GM21723 (cell line): ENCODE measurements around the gene CDH4.

Source experiments
- ATAC-seq: cut with Tn5 transposase; IDR thresholded peaks from one replicate; pipeline ENCODE4 v1.9.1; 2021; ENCODE audit warnings: mild to moderate bottlenecking, moderate library complexity; ENCODE audit not compliant: unreplicated experiment

Gene CDH4

DNA sequence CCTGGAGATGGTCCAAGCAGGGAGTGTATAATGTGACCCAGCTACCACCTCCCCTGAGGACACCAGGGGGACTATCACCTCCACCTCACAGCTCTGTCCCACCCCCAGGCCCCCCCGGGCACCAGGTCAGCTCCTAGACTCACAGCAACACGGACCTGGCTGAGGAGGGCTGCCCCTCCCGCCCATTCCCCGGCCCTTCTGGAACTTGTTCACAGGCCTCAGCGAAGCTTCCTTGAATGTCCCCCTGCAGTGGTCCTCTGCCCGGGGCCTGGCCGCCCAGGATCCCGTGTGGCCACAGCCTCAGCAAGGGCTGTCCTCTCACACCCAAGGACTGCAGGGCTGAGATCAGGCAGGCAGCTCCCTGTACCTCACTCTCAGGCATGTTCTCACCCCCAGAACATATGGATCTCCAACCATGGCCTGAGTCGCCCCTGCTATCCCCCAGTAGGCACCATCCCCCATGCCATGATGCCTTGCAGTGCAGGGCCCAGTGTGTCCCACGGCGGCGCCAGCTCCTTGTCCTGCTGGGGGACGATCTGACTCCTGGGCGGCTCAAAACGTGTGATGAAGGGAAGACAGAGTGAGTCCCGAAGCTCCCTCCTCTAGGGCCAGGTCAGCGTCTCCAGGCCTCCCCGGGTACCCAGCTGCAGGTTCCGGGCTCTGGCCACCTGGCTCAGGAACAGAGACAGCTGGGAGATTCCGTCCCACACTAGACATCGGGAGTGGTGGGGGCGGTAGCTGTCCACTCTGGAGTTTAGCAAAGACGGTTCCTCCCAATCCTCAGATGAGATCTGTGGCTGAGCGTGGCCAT lies 655.2 kb downstream of the CDH4 start:
- ATAC-seq: no peak

DNA sequence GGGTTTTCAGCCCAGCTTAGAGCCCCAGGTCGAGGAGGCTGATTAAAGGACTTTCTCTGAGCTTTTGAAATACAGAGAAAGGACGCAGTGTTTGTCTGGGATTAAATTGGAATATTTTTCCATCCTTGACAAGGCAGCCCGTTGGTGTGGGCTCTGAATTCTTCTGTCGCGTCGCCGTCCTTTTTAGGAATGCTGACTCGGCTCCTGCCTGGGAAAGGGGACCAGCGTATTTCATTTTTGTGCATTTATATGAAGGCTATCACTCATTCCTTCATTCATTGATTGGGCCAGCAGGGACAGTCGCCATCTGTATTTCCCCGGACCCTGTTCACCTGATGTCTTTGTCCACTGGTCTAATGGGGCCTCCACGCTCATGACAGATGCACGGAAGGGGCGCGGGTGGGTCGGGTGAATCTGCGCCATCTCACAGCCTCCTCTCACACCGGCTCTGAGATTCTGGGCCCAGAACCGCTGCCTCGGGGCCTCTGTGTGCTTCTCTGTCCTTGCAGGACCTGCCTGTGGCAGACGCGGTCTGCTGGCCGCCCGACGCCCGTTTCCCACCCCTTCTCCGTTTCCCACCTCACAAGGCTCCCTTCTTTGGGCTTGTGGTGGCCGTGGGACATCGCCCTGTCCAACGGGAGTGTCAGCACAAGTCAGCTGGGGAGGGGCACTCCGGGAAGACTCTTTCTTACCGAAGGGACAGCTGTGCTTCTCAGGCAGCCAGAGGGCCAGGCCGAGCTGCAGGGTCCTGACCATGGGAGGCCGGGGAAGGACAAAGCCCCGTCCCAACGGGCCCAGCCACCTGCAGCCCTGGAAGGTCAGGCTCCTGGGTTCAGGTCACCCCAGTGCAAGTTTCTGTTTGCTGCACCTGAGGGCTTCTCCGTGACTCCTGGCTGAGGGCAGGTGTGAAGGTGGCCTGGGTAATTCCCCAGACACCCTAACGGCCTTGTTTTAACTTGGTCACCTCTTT lies 656.3 kb downstream of the CDH4 start:
- ATAC-seq: no peak

DNA sequence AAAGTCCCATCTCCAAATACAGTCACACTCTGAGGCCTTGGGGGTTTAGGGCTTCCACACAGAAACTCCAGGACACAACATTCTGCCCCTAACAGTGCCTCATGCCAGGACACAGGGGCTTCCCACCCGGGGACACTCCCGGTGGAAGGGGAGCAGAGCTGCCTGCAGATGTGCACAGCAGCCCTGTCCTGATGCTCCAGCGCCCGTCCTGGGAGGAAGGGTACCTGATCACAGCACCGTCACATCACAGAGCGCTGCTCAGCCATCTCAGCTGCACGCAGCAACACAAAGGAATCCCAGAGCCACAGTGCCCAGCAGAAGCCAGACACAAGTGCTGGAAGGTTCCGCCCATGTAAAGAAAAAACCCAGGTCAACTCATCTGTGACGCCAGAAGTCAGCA lies 657.0 kb downstream of the CDH4 start:
- ATAC-seq: no peak

DNA sequence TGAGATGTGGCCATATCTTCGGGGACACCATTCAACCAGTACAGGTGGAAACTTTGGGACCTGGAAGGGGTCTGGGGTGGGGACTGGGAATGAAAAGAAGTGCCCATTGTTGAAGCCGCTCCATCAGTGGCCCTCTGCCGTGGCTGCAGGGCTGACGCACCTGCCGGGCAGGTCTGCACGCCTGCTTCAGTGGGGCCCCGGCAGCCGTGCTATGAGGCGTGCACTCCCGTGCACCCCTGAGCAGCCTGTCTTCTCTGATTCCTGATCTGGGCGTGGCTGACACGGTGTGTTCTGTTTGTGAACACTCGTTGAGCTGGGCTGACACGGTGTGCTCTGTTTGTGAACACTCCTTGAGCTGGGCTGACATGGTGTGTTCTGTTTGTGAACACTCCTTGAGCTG lies 657.8 kb downstream of the CDH4 start:
- no peak for ATAC-seq

DNA sequence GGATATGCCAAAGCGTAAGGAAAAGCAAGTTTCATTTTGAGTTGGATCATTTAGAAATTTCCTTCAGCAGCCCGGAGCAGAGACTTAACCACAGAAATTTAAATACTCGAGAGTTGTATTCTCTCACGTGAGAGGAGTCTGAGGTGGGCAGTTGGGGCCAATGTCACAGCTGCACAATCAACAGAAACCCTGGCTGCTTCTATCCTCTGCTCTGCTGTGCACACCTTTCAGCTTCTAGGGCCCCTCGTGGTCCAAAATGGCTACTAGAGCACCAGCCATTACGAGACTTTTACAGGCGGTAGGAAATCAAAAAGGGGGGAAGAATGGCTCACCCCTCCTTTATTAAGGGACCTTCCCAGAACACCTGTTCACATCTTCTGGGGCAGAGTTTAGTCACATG lies 659.8 kb downstream of the CDH4 start:
- ATAC-seq: no peak

DNA sequence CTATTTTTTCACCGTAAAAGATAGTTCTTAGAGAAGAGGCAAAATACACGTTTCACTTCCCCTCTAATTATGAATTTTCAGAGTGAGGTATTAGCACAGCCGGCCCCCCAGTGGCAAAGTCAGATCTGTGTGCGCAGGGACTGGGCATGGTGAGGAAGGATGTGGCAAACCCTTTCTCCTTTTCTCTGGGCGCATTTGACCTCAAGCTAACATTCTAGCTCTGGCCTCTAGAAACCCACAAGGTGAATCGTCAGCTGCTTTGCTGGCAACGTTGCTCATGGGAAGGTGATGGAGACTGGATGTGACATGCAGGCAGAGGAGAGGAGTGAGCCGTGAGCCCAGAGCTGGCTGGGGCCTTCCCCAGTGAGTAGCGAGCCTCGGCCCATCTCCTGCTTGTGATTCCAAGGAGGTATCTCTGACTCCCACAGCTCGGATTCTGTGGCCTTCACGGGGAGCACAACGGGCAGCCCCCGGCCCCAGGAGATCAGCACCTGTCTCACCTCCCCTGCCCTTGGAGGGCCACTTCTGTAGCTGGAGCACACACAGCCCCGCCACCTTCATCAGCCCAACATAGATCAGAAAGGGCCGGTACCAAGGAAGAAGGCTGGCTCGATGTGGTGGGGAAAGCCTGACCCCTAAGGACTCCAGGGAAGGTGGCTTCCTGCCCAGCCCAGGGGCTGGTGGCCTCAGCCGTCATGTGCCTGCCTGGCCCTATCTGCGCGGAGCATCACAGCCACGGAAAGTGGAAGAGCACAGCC lies 660.8 kb downstream of the CDH4 start:
- peak; percentile 83 for ATAC-seq

DNA sequence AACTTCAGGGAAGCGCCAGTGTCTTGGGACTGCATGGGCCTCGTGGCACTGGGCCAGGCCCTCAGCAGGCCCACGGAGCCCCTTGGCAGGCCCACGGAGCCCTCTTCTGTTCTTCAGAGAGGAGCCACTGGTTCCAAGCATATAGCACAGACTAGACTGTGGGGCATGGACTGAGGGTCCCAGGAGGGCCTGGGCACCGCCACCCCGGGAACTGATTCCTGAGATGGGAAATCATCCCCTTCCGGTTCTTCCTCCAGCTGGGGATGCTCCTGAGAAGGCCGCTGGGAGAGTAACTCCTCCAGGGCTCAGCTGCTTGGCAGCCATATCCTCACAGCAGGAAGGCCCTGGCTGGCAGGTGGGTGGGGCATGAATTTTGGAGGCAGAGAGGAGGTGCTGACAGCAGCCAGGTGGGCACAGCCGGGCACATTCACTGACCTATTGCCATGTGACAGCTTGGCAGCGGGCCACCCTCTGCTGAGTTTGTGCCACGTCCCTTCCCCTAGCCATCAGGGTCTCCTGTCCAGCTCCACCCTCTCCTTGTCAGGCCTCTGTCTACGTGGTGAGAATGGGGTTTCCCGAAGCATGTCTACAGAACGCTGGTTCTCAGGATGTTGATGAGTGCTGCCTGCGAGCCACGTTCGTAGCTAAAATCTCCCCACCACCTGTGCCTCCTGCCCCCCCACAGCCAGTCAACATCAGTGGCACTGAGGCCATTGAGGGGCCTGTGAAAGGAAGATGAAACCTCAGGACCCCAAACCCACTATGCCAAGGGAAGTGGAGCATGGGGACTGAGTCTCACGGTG lies 661.6 kb downstream of the CDH4 start:
- ATAC-seq: no peak

DNA sequence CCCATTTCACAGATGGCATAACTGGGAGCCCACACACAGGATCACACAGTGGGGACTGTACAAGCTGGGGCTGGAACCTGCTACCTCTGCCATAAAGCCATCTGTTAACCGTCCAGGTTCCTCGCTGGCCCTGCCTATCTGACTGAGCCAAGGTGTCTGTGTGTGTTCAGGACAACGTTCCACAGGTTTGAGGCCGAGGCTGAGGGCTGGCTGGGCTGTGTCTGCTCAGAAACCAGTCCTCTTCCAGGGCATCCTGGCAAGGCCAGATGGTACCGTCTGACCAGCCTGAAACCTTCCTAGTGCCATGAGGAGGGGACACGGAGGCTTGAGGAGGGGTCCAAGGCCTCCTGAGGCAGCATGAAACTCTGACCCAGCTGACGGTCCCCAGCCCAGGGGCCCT lies 663.0 kb downstream of the CDH4 start:
- ATAC-seq: no peak

DNA sequence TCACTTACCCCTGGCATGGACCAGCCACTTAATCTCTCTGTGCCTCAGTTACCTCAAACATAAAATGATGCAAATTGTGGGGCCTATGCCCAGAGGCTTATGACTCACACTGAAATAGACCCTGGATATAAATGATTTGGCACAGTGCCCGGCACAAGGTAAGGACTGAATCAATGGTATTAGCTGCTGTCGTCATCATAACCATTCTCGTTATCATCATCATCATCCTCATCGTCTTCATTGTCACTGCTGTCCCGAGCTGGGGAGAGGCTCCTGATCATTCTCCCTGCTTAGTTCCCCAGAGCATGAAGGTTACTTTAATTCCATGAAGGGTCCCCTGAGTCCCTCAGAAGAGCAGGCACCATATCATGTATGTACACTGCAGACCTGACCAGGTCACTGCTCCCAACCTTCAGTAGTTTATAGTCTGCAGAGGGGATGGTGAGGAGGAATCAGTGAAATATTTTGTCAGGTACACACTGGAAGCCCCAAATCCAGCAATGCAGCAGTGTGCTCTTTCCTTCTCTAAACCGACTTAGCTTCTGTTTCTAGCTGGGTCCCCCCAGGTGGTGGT lies 664.3 kb downstream of the CDH4 start:
- no peak for ATAC-seq

DNA sequence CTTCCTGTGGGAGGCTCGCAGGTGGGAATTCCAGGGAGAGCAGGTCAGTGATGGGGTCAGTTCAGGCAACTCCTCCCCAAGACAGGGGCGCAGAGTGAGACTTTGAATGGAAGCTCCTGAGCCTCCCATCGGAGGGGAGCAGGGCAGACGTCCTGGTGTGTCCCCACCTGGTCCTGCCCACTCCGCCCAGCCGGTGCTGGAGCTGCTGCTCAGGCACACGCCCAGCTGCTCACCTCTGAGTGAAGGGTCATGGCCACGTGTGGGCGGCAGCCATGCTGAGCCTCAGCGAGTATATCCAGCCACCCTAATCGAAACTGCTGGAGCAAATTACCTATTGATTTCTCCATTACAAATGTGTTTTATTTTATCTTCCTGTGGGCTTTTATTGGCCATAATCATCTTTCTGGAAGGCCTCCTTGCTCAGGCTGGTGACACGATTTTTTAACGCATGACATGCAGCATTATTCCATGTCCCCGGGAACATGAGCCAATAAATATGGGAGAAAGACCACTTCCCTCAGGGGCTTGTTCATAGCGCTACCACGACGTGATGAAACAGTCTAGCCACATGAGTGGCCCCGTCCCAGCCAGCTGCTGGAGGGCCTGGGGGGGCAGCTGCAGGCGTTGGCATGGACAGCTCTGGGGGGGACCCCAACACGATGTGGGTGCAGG lies 665.5 kb downstream of the CDH4 start:
- no peak for ATAC-seq

DNA sequence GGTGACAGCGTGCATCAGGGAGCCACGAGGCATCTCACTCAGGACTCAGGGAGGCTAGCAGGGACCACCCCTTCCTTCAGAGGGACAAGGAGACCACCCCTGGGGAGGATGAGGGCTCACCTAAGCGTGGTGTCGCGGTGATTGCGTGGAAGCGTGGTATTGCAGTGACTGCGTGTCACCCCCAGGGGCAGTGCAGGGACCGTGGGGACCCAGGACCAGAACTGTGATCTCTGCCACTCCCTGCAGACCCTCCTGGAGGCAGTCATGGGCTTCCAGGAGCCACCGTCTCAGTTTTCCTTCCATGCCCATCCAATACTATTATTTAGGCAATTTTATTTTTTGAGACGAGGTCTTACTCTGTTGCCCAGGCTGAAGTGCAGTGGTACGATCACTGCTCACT lies 666.5 kb downstream of the CDH4 start:
- ATAC-seq: no peak

DNA sequence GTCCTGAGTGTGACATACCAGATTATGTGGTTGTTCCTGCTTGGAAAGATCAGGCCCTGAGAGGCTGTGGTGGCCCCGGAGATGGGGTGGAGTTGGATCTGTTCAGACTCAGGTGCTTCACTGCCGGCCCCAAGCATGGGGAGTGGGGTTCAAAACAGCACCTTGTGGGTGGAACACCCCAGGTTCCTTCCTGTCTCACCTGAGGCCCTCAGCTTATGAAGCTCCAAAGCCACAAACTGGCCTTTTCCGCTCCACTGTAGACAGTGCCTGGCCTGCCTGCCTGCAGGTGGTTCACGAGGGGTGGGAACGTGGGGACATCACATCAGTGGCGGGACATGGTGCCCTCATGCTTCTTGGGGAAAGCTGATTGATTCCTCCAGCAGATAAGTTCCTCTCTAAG lies 667.2 kb downstream of the CDH4 start:
- ATAC-seq: no peak

DNA sequence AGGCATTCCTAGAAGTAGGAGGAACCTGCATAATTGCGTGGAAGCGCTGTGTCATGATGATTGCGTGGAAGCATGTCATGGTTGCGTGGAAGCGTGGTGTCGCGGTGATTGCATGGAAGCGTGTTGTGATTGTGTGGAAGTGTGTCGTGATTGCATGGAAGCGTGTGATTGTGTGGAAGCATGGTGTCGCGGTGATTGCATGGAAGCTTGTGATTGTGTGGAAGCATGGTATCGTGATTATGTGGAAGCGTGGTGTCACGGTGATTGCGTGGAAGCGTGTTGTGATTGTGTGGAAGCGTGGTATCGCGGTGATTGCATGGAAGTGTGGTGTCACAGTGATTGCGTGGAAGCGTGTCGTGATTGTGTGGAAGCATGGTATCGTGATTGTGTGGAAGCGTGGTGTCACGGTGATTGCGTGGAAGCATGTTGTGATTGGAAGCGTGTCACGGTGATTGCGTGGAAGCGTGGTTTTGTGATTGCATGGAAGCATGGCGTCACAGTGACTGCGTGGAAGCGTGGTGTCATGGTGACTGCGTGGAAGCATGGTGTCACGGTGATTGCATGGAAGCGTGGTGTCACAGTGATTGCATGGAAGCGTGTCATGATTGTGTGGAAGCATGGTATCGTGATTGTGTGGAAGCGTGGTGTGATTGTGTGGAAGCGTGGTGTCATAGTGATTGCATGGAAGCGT lies 667.8 kb downstream of the CDH4 start:
- no peak for ATAC-seq

DNA sequence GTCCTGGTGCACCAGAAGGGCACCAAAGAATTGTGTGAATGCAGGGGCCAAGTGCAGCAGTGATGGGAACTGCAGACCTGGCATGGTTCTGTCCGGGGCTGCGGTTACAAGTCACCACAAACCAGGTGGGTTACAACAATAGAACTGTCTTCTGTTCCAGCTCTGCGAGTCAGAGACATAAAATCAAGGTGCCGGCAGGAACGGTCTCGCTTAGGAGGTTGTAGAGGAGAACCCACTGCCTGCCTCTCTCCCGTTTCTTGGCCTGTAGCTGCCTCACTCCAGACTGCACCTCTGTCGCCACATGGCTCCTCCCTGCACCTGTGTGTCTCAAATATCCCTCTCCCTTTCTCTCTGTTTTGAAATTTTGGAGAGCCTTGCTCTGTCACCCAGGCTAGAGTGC lies 670.4 kb downstream of the CDH4 start:
- no peak for ATAC-seq

DNA sequence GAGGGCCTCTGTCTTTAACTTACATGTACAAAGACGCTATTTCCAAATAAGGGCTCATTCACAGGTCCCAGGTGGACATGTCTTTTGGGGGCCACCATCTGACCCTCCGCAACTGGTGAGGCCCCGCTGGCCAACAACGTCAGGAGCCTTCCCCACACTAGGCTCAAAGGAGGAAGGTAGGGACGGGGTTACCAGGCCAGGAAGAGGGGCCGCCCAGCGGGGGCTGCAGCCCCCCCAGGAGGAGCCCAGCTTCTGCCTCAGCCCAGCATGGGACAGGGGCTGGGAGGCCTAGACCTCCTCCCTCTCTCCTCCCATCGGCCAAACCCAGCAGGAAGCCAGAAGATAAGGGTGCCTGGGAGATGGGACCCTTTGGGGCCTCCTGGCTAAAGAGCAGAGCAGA lies 670.9 kb downstream of the CDH4 start:
- ATAC-seq: no peak

DNA sequence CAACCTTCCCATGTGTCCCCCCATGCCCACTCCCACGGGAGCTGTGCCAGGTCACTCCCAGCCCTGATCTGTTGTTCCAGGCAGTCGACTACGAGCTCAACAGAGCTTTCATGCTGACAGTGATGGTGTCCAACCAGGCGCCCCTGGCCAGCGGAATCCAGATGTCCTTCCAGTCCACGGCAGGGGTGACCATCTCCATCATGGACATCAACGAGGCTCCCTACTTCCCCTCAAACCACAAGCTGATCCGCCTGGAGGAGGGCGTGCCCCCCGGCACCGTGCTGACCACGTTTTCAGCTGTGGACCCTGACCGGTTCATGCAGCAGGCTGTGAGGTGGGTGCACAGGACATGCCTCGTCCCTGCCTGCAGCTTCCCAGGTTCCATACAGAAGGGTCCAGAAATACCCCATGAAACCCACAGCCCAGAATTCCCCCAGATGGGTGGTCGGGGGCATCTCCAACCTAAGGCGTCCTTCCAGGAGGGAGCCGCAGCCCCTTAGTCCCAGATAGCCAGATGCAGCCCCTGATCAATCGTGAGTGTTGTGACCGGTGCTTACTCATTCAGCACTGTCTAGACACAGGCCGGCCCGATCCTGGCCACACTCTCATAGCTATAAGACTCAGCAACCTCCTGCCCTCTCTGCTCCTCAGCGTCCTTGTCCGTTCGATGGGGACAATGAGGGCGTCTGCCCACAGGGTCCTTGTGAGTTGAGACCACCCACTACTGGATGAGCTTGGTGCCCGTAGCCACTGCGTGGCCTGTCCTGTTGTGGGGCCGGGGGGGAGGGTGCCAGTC lies 671.5 kb downstream of the CDH4 start:
- no peak for ATAC-seq

DNA sequence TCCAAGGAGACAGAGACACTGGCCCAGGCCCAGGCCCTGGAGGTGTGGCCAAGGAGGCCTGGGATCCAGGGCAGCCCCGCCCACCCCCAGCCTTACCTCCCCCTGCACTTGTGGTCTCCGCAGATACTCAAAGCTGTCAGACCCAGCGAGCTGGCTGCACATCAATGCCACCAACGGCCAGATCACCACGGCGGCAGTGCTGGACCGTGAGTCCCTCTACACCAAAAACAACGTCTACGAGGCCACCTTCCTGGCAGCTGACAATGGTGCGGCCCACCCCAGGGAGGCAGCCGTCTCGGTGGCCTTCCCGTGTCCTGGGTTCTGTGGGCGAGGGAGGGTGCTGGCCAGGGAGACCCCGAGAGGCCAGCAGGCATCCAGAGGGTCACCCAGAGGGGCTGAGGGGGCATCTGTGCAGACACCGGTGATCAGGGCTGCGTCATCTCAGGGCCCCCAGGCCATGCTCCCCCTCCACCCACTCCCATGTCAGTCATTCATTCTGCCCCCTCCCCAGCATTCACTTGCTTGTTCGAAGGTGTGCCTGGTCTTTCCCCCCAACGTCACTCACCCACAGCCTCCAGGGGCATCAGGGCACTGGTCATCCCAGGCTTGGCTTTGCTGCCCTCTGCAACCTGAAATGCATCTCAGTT lies 672.3 kb downstream of the CDH4 start:
- no peak for ATAC-seq
